Measurements from ENCODE around the gene ADAR.
"Not testable (repeated sequence)": the region's sequence is repeated elsewhere in the genome, so short reads cannot be mapped to it uniquely, and the experiment has no call there.

Gene ADAR, protein sequence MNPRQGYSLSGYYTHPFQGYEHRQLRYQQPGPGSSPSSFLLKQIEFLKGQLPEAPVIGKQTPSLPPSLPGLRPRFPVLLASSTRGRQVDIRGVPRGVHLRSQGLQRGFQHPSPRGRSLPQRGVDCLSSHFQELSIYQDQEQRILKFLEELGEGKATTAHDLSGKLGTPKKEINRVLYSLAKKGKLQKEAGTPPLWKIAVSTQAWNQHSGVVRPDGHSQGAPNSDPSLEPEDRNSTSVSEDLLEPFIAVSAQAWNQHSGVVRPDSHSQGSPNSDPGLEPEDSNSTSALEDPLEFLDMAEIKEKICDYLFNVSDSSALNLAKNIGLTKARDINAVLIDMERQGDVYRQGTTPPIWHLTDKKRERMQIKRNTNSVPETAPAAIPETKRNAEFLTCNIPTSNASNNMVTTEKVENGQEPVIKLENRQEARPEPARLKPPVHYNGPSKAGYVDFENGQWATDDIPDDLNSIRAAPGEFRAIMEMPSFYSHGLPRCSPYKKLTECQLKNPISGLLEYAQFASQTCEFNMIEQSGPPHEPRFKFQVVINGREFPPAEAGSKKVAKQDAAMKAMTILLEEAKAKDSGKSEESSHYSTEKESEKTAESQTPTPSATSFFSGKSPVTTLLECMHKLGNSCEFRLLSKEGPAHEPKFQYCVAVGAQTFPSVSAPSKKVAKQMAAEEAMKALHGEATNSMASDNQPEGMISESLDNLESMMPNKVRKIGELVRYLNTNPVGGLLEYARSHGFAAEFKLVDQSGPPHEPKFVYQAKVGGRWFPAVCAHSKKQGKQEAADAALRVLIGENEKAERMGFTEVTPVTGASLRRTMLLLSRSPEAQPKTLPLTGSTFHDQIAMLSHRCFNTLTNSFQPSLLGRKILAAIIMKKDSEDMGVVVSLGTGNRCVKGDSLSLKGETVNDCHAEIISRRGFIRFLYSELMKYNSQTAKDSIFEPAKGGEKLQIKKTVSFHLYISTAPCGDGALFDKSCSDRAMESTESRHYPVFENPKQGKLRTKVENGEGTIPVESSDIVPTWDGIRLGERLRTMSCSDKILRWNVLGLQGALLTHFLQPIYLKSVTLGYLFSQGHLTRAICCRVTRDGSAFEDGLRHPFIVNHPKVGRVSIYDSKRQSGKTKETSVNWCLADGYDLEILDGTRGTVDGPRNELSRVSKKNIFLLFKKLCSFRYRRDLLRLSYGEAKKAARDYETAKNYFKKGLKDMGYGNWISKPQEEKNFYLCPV

GRCh38 chr1:154607609-154608396 lies at the start of gene ADAR:
Gene ADAR (minus strand): TSS chr1:154608186. CDS start chr1:154608006, 180 bp downstream.
- DNase-seq, result peak; percentile 77

DNA sequence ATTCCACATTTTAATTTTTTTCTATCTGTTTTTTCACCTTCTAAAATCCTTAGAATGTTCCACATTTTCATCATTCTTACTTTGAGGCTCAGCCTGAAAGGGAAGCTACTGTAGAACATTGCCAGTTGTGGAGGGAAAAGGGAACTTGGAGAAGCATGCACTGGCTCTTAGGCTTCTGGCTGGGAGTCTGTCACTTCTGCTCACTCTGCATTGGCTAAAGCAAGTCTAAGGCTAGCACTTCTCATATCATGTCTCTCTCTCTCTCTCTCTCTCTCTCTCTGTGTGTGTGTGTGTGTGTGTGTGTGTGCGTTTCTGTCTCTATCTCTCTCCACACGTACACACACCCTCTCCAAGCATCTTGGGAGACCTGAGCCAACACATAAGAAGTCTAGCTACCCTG lies 49.6 kb upstream of the ADAR start:
- DNase-seq, result no peak

DNA sequence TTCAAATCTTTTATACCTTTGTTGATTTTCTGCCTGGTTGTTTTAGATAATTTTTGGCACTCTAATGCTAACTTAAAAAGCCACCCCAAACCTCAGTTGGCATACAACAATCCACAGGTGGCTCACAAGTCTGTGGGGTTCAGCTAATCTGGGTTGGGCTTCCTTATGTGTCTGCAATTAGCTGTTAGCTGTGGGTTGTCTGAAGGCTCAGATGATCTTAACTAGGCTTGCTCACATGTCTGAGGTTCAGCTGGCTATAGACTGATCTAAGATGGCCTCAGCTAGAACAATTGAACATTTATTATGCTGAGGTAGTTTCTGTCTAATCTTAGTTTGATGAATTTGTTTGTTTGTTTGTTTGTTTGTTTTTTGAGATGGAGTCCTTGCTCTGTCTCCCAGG lies 44.9 kb upstream of the ADAR start:
- no peak for DNase-seq

DNA sequence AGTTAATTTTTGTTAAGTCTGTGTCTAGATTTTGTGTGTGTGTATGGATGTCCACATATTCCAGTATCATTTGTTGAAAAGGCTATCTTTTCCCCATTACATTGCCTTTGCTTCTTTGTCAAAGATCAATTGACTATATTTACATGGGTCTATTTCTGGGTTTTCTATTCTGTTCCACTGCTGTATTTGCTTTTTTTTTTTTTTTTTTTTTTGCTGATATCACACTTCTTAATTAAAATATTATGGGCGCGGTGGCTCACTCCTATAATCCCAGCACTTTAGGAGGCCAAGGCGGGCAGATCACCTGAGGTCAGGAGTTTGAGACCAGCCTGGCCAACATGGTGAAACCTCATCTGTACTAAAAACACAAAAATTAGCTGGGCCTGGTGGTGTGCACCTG lies 36.7 kb upstream of the ADAR start:
- not testable (repeated sequence) for DNase-seq

- DNase-seq, result no peak
These were observed 33.5 kb upstream of the ADAR start for GRCh38 chr1:154641534-154641933.

- no peak for DNase-seq
These were observed 31.9 kb upstream of the ADAR start for GRCh38 chr1:154639876-154640275.

- DNase-seq, result no peak
These were observed 27.2 kb upstream of the ADAR start for GRCh38 chr1:154635171-154635570.

DNA sequence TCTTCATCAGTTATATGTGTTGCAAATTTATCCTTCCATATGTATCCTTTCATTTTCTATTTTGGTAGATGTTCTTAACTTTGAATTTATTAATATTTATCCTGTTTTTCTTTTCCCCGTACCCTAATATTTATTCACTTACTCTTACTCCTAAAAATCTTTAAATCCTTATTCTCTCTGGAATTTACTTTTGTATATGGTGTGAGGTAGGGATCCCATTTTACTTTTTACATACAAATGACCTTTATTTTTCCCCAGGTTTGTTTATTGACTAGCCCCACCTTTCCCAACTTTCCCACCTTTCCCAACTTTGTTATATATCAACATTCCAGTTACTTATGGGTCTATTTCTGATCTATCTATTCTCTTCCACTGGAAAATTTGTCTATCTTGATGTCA lies 21.7 kb upstream of the ADAR start:
- no peak for DNase-seq

GRCh38 chr1:154629061-154629674 lies 21.2 kb upstream of the ADAR start:
- no peak for DNase-seq

- no peak for DNase-seq
These were observed 20.1 kb upstream of the ADAR start for GRCh38 chr1:154628121-154628405.

DNA sequence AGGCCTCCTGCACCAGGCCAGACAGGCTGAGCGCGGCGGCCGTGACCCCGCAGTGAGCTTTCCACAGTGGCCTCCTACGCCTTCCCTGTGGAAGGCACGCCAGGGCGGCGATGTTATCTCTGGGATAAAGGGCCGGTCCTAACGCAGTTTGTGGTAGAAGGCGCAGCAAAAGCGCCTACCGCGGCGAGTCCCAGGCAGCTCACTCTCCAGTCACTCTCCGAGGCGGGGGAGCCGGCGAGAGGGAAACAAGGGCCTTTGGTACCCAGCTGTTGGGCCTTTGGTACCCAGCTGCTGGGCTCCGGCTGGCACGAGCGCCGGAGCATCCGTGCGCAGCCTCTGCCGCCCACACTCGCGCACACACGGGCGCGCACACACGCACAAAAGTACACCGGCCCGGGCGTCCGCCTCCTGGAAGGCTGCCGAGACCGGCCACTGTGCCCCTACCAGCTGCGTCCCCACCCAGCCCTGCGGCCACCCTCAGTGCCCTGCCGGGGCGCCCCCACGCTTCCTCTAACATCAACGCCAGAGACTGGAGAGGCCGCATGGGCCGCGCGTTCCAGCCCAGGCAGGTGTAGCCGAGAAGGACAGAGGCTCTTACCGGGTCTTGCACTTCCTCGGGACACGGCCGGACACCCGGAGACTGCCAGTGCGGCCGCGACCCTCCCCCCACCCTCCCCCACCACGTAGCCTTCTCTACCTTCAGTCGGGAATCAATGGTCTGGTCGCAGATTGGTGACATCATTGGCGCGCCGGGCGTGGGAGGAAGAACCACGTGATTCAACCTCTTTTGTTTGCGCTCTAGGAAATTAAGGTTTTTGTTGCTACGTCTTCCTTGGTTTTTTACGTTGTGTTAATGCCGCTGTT lies 19.5 kb upstream of the ADAR start:
- DNase-seq, result peak; percentile 62

GRCh38 chr1:154626456-154627256 lies 18.7 kb upstream of the ADAR start:
- no peak for DNase-seq

GRCh38 chr1:154624746-154625643 lies 17.0 kb upstream of the ADAR start:
- DNase-seq, result no peak

DNA sequence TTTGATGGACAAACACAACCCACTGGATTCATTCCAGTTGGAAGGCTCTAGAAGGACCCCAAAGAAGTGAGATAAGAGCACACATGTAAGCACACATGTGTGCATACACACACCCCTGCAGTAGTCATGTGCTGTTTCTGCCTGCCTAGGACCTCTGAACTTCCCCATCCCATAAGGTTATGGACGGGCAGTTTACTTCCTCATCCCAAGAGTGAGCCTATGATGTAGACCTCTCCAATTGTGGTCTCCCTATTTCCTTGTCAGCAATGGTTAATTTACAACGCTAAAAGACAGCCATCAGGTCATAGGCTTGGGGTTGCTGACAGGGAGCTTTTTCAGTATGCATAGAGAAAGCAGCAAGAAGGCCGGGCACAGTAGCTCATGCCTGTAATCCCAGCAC lies 15.4 kb upstream of the ADAR start:
- DNase-seq, result no peak

DNA sequence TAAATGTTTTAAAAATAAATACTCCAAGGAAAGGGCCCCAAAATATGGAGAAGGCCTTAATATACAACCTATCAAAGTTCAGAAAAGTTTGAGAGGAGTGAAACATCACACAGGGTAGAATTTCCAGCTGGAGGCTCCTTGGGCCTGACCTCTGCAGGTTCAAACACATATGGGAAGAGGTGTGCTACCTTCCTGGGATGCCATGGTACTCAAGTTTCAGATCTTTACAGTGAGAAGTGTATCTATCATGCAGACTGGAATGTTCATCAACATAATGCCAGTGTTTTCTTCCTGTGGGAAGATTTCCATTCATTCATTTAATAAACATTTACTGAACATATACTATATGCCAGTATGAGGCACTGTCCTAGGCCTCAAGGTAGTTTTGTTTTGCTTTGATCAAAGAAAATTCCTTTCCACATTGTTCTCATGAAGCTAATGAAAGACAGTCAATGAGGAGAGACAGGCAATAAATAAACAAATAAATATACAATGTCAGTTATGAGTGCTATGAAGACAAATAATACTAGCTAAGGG lies 14.6 kb upstream of the ADAR start:
- DNase-seq, result no peak

DNA sequence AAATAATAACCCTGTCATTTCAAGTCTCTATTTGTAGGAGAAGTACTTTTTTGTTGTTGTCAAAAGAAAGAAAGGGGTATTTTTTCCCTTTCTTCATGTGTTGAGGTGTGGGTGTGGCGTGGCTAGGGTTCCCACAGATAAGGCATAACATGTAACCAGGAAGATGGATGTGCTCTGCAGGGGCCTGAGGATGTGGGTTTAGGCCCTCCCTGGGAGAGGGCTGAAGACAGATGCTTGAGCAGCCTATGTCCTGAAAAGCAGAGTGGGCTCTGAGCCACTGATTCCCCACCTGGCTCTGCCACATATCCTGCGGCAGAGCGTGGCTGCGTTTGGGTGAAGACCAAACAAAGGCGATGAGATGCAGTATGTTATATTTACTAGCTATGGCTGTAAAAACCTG lies 13.9 kb upstream of the ADAR start:
- DNase-seq, result no peak

- DNase-seq, result no peak
These were observed 12.8 kb upstream of the ADAR start for GRCh38 chr1:154620751-154621150.

DNA sequence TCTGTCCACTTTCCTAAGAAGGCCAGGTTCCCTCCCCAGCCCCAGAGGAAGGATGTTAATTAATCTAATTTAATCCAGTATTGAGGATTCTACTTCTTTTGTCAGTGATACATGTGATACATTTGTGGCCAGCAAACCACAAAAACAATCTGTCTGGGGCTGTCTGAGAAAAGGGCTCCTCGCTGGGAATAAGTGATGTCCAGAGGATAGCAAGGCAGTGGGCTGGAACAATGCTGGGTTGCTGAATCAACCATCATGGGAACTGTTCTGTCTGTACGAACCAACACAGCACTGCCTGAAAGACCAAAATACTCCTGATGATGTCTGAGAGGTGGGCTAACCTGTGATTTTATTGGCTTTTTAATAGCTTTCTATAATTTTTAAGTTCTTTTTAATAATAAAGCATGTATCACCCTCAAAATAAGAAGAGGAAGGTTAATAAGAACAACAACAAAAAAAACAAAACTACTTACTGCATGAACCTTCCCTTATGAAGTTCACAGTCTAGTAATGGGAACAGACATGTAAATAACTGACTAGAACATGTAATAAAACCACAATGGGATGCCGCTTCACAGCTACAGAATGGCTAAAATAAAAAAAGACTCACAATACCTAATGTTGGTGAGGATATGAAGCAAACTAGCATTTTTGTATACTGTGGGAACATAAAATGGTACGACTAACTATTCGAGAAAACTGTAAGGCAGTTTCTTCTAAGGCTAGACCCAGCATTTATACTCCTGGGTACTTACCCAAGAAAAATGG lies 11.4 kb upstream of the ADAR start:
- DNase-seq, result no peak
